Hematopoietic multipotent progenitor cell treated with erythropoietin and hydrocortisone succinate and interleukin-3 and kit ligand, for 4 days (in vitro differentiated cells): ENCODE results near the gene CEP85L.
A peak's percentile ranks its signal among the peaks of the same experiment; 100 is the strongest.

ENCODE experiments used
- DNase-seq: peaks from one replicate; pipeline ENCODE4 v3.0.0-alpha.2; 2015

CEP85L gene

GRCh38 chr6:118659513-118660217 is 8.3 kb upstream of the CEP85L start:
- peak; percentile 36 for DNase-seq

- DNase-seq: no peak
Measured at GRCh38 chr6:118656847-118657451, 5.6 kb upstream of the CEP85L start.

- no peak for DNase-seq
Measured at GRCh38 chr6:118652051-118652615, 742 bp upstream of the CEP85L start.

GRCh38 chr6:118650582-118651281 is 659 bp downstream of the CEP85L start:
- DNase-seq: peak; percentile 73

GRCh38 chr6:118649918-118650581 is 1.3 kb downstream of the CEP85L start:
- no peak for DNase-seq

GRCh38 chr6:118648866-118649554 is 2.4 kb downstream of the CEP85L start:
- no peak for DNase-seq

- DNase-seq: no peak
Measured at GRCh38 chr6:118646977-118647376, 4.4 kb downstream of the CEP85L start.

- DNase-seq: no peak
Measured at GRCh38 chr6:118645395-118645794, 6.0 kb downstream of the CEP85L start.

GRCh38 chr6:118644007-118644406 is 7.4 kb downstream of the CEP85L start:
- DNase-seq: no peak

- DNase-seq: no peak
Measured at GRCh38 chr6:118641042-118641441, 10.3 kb downstream of the CEP85L start.

GRCh38 chr6:118639054-118639964 is 12.1 kb downstream of the CEP85L start:
- no peak for DNase-seq

- no peak for DNase-seq
Measured at GRCh38 chr6:118638288-118638687, 13.1 kb downstream of the CEP85L start.

- no peak for DNase-seq
Measured at GRCh38 chr6:118635909-118636735, 15.3 kb downstream of the CEP85L start.

- peak; percentile 60 for DNase-seq
Measured at GRCh38 chr6:118632359-118632758, 19.0 kb downstream of the CEP85L start.

- DNase-seq: peak; percentile 31
Measured at GRCh38 chr6:118630923-118631322, 20.5 kb downstream of the CEP85L start.

GRCh38 chr6:118630067-118630466 is 21.3 kb downstream of the CEP85L start:
- no peak for DNase-seq

GRCh38 chr6:118627724-118628123 is 23.7 kb downstream of the CEP85L start:
- DNase-seq: no peak

- no peak for DNase-seq
Measured at GRCh38 chr6:118625833-118626232, 25.6 kb downstream of the CEP85L start.

- no peak for DNase-seq
Measured at GRCh38 chr6:118621799-118622470, 29.5 kb downstream of the CEP85L start.

- DNase-seq: no peak
Measured at GRCh38 chr6:118620202-118620601, 31.2 kb downstream of the CEP85L start.
